ENCODE data around the gene LRRC56.
A peak's percentile ranks its signal among the peaks of the same experiment; 100 is the strongest.
"Not testable (repeated sequence)": the region's sequence is repeated elsewhere in the genome, so short reads cannot be mapped to it uniquely, and the experiment has no call there.

The LRRC56 gene

GRCh38 chr11:514606-515005 is 22.7 kb upstream of the LRRC56 start:
- DNase-seq (ENCODE audit: low spot score), result no peak
- TF ChIP-seq, protein P1, sequence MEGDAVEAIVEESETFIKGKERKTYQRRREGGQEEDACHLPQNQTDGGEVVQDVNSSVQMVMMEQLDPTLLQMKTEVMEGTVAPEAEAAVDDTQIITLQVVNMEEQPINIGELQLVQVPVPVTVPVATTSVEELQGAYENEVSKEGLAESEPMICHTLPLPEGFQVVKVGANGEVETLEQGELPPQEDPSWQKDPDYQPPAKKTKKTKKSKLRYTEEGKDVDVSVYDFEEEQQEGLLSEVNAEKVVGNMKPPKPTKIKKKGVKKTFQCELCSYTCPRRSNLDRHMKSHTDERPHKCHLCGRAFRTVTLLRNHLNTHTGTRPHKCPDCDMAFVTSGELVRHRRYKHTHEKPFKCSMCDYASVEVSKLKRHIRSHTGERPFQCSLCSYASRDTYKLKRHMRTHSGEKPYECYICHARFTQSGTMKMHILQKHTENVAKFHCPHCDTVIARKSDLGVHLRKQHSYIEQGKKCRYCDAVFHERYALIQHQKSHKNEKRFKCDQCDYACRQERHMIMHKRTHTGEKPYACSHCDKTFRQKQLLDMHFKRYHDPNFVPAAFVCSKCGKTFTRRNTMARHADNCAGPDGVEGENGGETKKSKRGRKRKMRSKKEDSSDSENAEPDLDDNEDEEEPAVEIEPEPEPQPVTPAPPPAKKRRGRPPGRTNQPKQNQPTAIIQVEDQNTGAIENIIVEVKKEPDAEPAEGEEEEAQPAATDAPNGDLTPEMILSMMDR (IDR thresholded peaks at IDR 0.05; ENCODE audit: extremely low read depth, insufficient read depth, missing control alignments), result no peak
- in situ Hi-C loops (cut with MboI; ENCODE audit: low pct_unique_long_range_greater_than_20kb, low sequenced_read_pairs, unreplicated experiment), result no loop called here

DNA sequence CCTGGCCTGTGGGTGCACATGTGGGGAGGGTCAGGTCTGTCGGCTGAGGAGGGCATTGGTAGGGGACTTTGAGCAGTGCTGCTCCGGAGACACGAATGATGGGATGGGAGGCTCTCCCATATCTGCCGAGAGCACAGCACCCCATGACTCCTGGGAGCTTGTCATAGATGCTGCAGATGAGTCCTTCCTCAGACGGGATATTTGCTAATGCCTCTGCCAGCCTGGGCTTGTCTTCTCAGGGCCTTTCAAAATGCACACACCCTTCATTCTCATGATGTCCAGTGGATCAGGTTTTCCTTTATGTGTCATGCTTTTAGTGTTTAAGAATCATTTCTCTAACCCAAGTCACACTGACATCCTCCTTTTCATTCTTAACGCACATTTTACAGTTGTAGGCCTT is 22.2 kb upstream of the LRRC56 start:
- TF ChIP-seq, protein P1 (IDR thresholded peaks at IDR 0.05; ENCODE audit: extremely low read depth, insufficient read depth, missing control alignments), result no peak
- DNase-seq (ENCODE audit: low spot score), result no peak
- in situ Hi-C loops (cut with MboI; ENCODE audit: low pct_unique_long_range_greater_than_20kb, low sequenced_read_pairs, unreplicated experiment), result no loop called here

- in situ Hi-C loops (cut with MboI; ENCODE audit: low pct_unique_long_range_greater_than_20kb, low sequenced_read_pairs, unreplicated experiment), result no loop called here
- TF ChIP-seq, protein P1 (IDR thresholded peaks at IDR 0.05; ENCODE audit: extremely low read depth, insufficient read depth, missing control alignments), result no peak
- no peak for DNase-seq (ENCODE audit: low spot score)
Measured at GRCh38 chr11:516400-516799, 20.9 kb upstream of the LRRC56 start.

DNA sequence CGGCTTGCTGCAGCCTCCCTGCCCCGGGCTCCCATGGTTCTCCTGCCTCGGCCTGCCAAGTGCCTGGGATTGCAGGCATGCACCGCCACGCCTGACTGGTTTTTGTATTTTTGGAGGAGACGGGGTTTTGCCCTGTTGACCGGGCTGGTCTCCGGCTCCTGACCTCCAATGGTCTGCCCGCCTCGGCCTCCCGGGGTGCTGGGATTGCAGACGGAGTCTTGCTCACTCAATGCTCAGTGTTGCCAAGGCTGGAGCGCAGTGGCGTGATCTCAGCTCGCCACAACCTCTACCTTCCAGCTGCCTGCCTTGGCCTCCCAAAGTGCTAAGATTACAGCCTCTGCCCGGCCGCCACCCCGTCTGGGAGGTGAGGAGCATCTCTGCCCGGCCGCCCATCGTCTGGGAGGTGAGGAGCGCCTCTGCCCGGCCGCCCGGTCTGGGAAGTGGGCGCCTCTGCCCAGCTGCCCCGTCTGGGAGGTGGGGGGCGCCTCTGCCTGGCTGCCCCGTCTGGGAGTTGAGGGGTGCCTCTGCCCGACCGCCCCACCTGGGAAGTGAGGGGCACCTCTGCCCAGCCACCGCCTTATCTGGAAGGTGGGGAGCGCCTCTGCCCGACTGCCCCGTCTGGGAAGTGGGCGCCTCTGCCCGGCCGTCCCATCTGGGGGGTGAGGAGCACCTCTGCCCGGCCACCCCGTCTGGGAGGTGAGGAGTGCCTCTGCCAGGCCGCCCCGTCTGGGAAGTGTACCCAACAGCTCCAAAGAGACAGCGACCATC is 20.2 kb upstream of the LRRC56 start:
- in situ Hi-C loops (cut with MboI; ENCODE audit: low pct_unique_long_range_greater_than_20kb, low sequenced_read_pairs, unreplicated experiment); DNase-seq (ENCODE audit: low spot score): not testable (repeated sequence)

GRCh38 chr11:518463-519202 is 18.7 kb upstream of the LRRC56 start:
- peak; percentile 95 for DNase-seq (ENCODE audit: low spot score)
- TF ChIP-seq, protein P1 (IDR thresholded peaks at IDR 0.05; ENCODE audit: extremely low read depth, insufficient read depth, missing control alignments), result peak; percentile 99
- in situ Hi-C loops (cut with MboI; ENCODE audit: low pct_unique_long_range_greater_than_20kb, low sequenced_read_pairs, unreplicated experiment), result no loop called here

DNA sequence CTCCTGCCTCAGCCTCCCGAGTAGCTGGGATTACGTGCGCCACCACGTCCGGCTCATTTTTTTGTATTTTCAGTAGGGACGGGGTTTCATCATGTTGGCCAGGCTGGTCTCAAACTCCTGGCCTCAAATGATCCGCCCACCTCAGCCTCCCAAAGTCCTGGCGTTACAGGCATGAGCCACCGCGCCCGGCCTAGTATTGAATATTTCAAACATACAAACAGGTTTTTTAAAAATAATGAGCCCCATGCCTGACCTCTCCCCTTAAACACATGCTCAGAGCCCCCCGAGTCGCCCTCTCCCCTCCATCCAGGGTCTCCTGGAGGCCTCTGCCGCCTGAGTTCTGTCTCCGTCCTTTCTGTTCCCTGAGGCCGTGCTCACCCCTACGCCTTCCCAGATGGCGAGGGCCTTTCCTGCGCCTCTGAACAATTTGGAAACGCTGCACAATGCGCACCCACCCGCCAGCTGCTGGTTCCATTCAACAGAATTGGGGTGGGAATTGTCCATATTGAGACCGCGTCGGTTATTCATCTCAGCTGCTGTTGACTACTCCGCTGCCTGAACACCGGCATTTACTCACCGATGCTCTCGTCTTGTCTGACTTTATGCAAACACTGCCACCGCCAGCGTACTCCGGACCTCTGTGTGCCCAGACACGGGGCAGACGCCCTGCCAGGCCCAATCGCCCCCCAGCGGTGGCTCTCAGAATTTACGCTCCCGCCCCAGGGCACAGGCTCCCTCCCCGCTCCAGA is 16.7 kb upstream of the LRRC56 start:
- TF ChIP-seq, protein P1 (IDR thresholded peaks at IDR 0.05; ENCODE audit: extremely low read depth, insufficient read depth, missing control alignments), result no peak
- DNase-seq (ENCODE audit: low spot score), result no peak
- in situ Hi-C loops (cut with MboI; ENCODE audit: low pct_unique_long_range_greater_than_20kb, low sequenced_read_pairs, unreplicated experiment), result no loop called here
